ENCODE data around the gene TBRG4. TPM values are rescaled to one million over a fixed set of nuclear protein-coding genes. Genes with fewer than 3 reads are reported as not detected.

Gene TBRG4
- total RNA-seq, 1 donor from 2014 or later: 216 TPM

GRCh38 chr7:45085619-45086200 is 25.8 kb downstream of the TBRG4 start:
- intact Hi-C loops (cut with DNase I): loop anchor here (5.0 to 10.0 kb wide), 2 partner anchors 288 to 1211 kb away; partner anchors contain the start of gene PPIA
- H3K9me3 ChIP-seq: no peaks in the 10 kb centered on the region
- no peak overlapping the region for H3K4me3 ChIP-seq
- H3K27ac ChIP-seq: no peak overlapping the region
- H3K4me1 ChIP-seq: peaks cover 3 to 11% of the 10 kb centered on the region in 2 donors
- no peaks in the 10 kb centered on the region for H3K27me3 ChIP-seq
- DNase-seq (ENCODE audit: low spot score in 2 of 2): no peak
- no peak for TF ChIP-seq CTCF (IDR thresholded peaks at IDR 0.05)
- H3K36me3 ChIP-seq: peaks cover 7 to 10% of the 10 kb centered on the region in 2 donors

- DNase-seq (ENCODE audit: low spot score in 2 of 2): no peak
- Histone ChIP-seq H3K4me1 (peaks cover 3 to 11% of the 10 kb centered on the region in 2 donors), H3K27me3 (no peaks in the 10 kb centered on the region), H3K9me3 (no peaks in the 10 kb centered on the region), H3K4me3 (no peak overlapping the region), H3K27ac (no peak overlapping the region), H3K36me3 (peaks cover 7 to 13% of the 10 kb centered on the region in 2 donors)
- intact Hi-C loops (cut with DNase I): loop anchor here (5.0 to 10.0 kb wide), 2 partner anchors 288 to 1210 kb away; partner anchors contain the start of gene PPIA
- no peak for TF ChIP-seq CTCF (IDR thresholded peaks at IDR 0.05)
Measured at GRCh38 chr7:45084901-45085618, 26.4 kb downstream of the TBRG4 start.

GRCh38 chr7:45084336-45084735 is 27.2 kb downstream of the TBRG4 start:
- Histone ChIP-seq H3K4me1 (peaks cover under 1 to 11% of the 10 kb centered on the region in 2 donors), H3K36me3 (peaks cover 7 to 13% of the 10 kb centered on the region in 2 donors), H3K4me3 (no peak overlapping the region), H3K27me3 (no peaks in the 10 kb centered on the region), H3K9me3 (no peaks in the 10 kb centered on the region), H3K27ac (no peak overlapping the region)
- DNase-seq (ENCODE audit: low spot score in 2 of 2): no peak
- no peak for TF ChIP-seq CTCF (IDR thresholded peaks at IDR 0.05)
- intact Hi-C loops (cut with DNase I): loop anchor here (10.0 kb wide), 1 partner anchor 1210 kb away; no protein-coding TSS in a partner anchor

GRCh38 chr7:45082831-45083331 is 28.6 kb downstream of the TBRG4 start:
- peaks cover 7 to 13% of the 10 kb centered on the region in 2 donors for H3K36me3 ChIP-seq
- peaks cover 0 to 3% of the 10 kb centered on the region in 2 donors for H3K4me1 ChIP-seq
- H3K4me3 ChIP-seq: no peak overlapping the region
- no peaks in the 10 kb centered on the region for H3K9me3 ChIP-seq
- no peak for TF ChIP-seq CTCF (IDR thresholded peaks at IDR 0.05)
- no peak for DNase-seq (ENCODE audit: low spot score in 2 of 2)
- intact Hi-C loops (cut with DNase I): loop anchor here (10.0 kb wide), 1 partner anchor 1208 kb away; no protein-coding TSS in a partner anchor
- H3K27me3 ChIP-seq: no peaks in the 10 kb centered on the region
- no peak overlapping the region for H3K27ac ChIP-seq

- intact Hi-C loops (cut with DNase I): loop anchor here (10.0 kb wide), 1 partner anchor 1207 kb away; no protein-coding TSS in a partner anchor
- DNase-seq (ENCODE audit: low spot score in 2 of 2): peak in 1 of 2 donors; percentile 61
Measured at GRCh38 chr7:45082031-45082830, 29.3 kb downstream of the TBRG4 start.

More at GRCh38 chr7:45082031-45082830, 29.3 kb downstream of the TBRG4 start:
- TF ChIP-seq CTCF (IDR thresholded peaks at IDR 0.05): no peak
- H3K4me3 ChIP-seq: no peak overlapping the region
- no peaks in the 10 kb centered on the region for H3K9me3 ChIP-seq
- H3K36me3 ChIP-seq: peaks cover 7 to 16% of the 10 kb centered on the region in 2 donors
- H3K27me3 ChIP-seq: no peaks in the 10 kb centered on the region
- no peaks in the 10 kb centered on the region for H3K4me1 ChIP-seq
- H3K27ac ChIP-seq: no peak overlapping the region
